DMS153 (cell line): ENCODE results near the gene PCSK4.
A peak's percentile ranks its signal among the peaks of the same experiment; 100 is the strongest.

Experiments
- DNase-seq: peaks from one replicate; lab custom pipeline; 2025; lab: John Stamatoyannopoulos, UW

Gene PCSK4

GRCh38 chr19:1470305-1471009 is 19.7 kb downstream of the PCSK4 start:
- peak; percentile 33 for DNase-seq

- DNase-seq = no peak
Measured at GRCh38 chr19:1470055-1470304, 20.2 kb downstream of the PCSK4 start.

GRCh38 chr19:1469255-1470054 is 20.7 kb downstream of the PCSK4 start:
- DNase-seq = no peak

GRCh38 chr19:1468821-1469254 is 21.3 kb downstream of the PCSK4 start:
- no peak for DNase-seq

- no peak for DNase-seq
Measured at GRCh38 chr19:1468274-1468820, 21.8 kb downstream of the PCSK4 start.

GRCh38 chr19:1467490-1468273 is 22.5 kb downstream of the PCSK4 start:
- no peak for DNase-seq

GRCh38 chr19:1467215-1467489 is 23.0 kb downstream of the PCSK4 start:
- no peak for DNase-seq

GRCh38 chr19:1466461-1467214 is 23.5 kb downstream of the PCSK4 start:
- no peak for DNase-seq

GRCh38 chr19:1466018-1466460 is 24.1 kb downstream of the PCSK4 start:
- no peak for DNase-seq

- no peak for DNase-seq
Measured at GRCh38 chr19:1465191-1466016, 24.7 kb downstream of the PCSK4 start.

- DNase-seq = no peak
Measured at GRCh38 chr19:1461862-1462261, 28.3 kb downstream of the PCSK4 start.

GRCh38 chr19:1460033-1460995 is 29.8 kb downstream of the PCSK4 start:
- no peak for DNase-seq

- DNase-seq = no peak
Measured at GRCh38 chr19:1459479-1459878, 30.7 kb downstream of the PCSK4 start.

GRCh38 chr19:1457892-1458291 is 32.3 kb downstream of the PCSK4 start:
- DNase-seq = no peak

- no peak for DNase-seq
Measured at GRCh38 chr19:1457031-1457739, 33.0 kb downstream of the PCSK4 start.

GRCh38 chr19:1456121-1456900 is 33.8 kb downstream of the PCSK4 start:
- DNase-seq = no peak

- no peak for DNase-seq
Measured at GRCh38 chr19:1455336-1456120, 34.6 kb downstream of the PCSK4 start.

GRCh38 chr19:1455002-1455335 is 35.2 kb downstream of the PCSK4 start:
- no peak for DNase-seq
